ENCODE results near the gene ZNF311. TPM values are rescaled to one million over a fixed set of nuclear protein-coding genes. Genes with fewer than 3 reads are reported as not detected.

ZNF311 gene
- total and polyA plus RNA-seq, 2 of the 13 experiments (the other 11 are each of a cell fraction or from before 2014, with no cell fraction given): not detected

GRCh38 chr6:28981431-28981832, 23.7 kb downstream of the ZNF311 start (continued):
- TF ChIP-seq, protein P1, sequence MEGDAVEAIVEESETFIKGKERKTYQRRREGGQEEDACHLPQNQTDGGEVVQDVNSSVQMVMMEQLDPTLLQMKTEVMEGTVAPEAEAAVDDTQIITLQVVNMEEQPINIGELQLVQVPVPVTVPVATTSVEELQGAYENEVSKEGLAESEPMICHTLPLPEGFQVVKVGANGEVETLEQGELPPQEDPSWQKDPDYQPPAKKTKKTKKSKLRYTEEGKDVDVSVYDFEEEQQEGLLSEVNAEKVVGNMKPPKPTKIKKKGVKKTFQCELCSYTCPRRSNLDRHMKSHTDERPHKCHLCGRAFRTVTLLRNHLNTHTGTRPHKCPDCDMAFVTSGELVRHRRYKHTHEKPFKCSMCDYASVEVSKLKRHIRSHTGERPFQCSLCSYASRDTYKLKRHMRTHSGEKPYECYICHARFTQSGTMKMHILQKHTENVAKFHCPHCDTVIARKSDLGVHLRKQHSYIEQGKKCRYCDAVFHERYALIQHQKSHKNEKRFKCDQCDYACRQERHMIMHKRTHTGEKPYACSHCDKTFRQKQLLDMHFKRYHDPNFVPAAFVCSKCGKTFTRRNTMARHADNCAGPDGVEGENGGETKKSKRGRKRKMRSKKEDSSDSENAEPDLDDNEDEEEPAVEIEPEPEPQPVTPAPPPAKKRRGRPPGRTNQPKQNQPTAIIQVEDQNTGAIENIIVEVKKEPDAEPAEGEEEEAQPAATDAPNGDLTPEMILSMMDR (CRISPR knock-in tag; IDR thresholded peaks at IDR 0.05): peak; percentile 11; the same call in 1 of the 2 replicates
- TF ChIP-seq CHCHD3 (CRISPR knock-in tag; IDR thresholded peaks at IDR 0.05): no peak
- TF ChIP-seq MTA3 (CRISPR knock-in tag; IDR thresholded peaks at IDR 0.05): no peak
- 0 out of 2 replicates have a peak, but pooled peaks have one; percentile 10 for TF ChIP-seq ZNF20 (CRISPR knock-in tag; IDR thresholded peaks at IDR 0.05)
- peak; percentile 39; the same call in 1 of the 2 replicates for TF ChIP-seq ZKSCAN1 (IDR thresholded peaks at IDR 0.05; ENCODE audit: low read length)
- TF ChIP-seq, protein P2, sequence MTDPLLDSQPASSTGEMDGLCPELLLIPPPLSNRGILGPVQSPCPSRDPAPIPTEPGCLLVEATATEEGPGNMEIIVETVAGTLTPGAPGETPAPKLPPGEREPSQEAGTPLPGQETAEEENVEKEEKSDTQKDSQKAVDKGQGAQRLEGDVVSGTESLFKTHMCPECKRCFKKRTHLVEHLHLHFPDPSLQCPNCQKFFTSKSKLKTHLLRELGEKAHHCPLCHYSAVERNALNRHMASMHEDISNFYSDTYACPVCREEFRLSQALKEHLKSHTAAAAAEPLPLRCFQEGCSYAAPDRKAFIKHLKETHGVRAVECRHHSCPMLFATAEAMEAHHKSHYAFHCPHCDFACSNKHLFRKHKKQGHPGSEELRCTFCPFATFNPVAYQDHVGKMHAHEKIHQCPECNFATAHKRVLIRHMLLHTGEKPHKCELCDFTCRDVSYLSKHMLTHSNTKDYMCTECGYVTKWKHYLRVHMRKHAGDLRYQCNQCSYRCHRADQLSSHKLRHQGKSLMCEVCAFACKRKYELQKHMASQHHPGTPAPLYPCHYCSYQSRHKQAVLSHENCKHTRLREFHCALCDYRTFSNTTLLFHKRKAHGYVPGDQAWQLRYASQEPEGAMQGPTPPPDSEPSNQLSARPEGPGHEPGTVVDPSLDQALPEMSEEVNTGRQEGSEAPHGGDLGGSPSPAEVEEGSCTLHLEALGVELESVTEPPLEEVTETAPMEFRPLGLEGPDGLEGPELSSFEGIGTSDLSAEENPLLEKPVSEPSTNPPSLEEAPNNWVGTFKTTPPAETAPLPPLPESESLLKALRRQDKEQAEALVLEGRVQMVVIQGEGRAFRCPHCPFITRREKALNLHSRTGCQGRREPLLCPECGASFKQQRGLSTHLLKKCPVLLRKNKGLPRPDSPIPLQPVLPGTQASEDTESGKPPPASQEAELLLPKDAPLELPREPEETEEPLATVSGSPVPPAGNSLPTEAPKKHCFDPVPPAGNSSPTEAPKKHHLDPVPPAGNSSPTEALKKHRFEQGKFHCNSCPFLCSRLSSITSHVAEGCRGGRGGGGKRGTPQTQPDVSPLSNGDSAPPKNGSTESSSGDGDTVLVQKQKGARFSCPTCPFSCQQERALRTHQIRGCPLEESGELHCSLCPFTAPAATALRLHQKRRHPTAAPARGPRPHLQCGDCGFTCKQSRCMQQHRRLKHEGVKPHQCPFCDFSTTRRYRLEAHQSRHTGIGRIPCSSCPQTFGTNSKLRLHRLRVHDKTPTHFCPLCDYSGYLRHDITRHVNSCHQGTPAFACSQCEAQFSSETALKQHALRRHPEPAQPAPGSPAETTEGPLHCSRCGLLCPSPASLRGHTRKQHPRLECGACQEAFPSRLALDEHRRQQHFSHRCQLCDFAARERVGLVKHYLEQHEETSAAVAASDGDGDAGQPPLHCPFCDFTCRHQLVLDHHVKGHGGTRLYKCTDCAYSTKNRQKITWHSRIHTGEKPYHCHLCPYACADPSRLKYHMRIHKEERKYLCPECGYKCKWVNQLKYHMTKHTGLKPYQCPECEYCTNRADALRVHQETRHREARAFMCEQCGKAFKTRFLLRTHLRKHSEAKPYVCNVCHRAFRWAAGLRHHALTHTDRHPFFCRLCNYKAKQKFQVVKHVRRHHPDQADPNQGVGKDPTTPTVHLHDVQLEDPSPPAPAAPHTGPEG (CRISPR knock-in tag; IDR thresholded peaks at IDR 0.05): 0 out of 2 replicates have a peak, but pooled peaks have one; percentile 18
- TF ChIP-seq ZNF605 (CRISPR knock-in tag; IDR thresholded peaks at IDR 0.05): peak; percentile 66
- TF ChIP-seq NFYC (CRISPR knock-in tag; IDR thresholded peaks at IDR 0.05): no peak
- TF ChIP-seq HMGA1 (CRISPR knock-in tag; conservative IDR thresholded peaks at IDR 0.05): no peak
- TF ChIP-seq CAMTA2 (CRISPR knock-in tag; IDR thresholded peaks at IDR 0.05; ENCODE audit: borderline replicate concordance): no peak
- TF ChIP-seq SAFB2 (CRISPR knock-in tag; IDR thresholded peaks at IDR 0.05; ENCODE audit: borderline replicate concordance, low read depth): peak; percentile 4; the same call in 1 of the 2 replicates
- TF ChIP-seq, protein P3, sequence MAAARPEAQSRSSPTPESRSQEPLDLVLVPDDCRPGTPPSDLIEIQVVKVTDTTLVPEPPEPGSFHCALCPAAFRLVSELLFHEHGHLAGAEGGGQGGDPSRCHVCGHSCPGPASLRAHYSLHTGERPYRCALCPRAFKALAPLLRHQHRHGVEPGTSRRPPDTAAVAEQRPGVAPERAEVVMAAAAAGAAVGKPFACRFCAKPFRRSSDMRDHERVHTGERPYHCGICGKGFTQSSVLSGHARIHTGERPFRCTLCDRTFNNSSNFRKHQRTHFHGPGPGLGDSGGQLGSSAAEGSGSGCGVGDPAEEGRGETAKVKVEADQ (CRISPR knock-in tag; IDR thresholded peaks at IDR 0.05; ENCODE audit: borderline replicate concordance): no peak
- no peak for TF ChIP-seq ZNF841 (CRISPR knock-in tag; IDR thresholded peaks at IDR 0.05; ENCODE audit: borderline replicate concordance)
- TF ChIP-seq FOXO4 (CRISPR knock-in tag; conservative IDR thresholded peaks at IDR 0.05): 0 out of 2 replicates have a peak, but pooled peaks have one; percentile 20
- TF ChIP-seq ZNF343 (CRISPR knock-in tag; IDR thresholded peaks at IDR 0.05): no peak
- no peak for TF ChIP-seq MXI1 (IDR thresholded peaks at IDR 0.05; ENCODE audit: borderline replicate concordance, low read depth, low read length)
- no peak for TF ChIP-seq USF2 (IDR thresholded peaks at IDR 0.05; ENCODE audit: low read depth, low read length)
- no peak for TF ChIP-seq USF2 (CRISPR knock-in tag; IDR thresholded peaks at IDR 0.05; ENCODE audit: borderline replicate concordance)
